ENCODE measurements around the gene PTPRT. TPM values are rescaled to one million over a fixed set of nuclear protein-coding genes. Genes with fewer than 3 reads are reported as not detected.

PTPRT gene
- total RNA-seq = not detected in 2 replicates

- no peak for DNase-seq (ENCODE audit: extremely low read depth, low read depth, low spot score)
Measured at GRCh38 chr20:43189554-43190331, at the start of gene PTPRT. Gene PTPRT, minus strand, starts transcription at chr20:43189906. Its CDS starts 173 bp downstream, at chr20:43189733.

GRCh38 chr20:43238833-43239232 is 49.1 kb upstream of the PTPRT start:
- DNase-seq (ENCODE audit: extremely low read depth, low read depth, low spot score) = no peak

- no peak for DNase-seq (ENCODE audit: extremely low read depth, low read depth, low spot score)
Measured at GRCh38 chr20:43238266-43238665, 48.6 kb upstream of the PTPRT start.

GRCh38 chr20:43237651-43238168 is 48.0 kb upstream of the PTPRT start:
- DNase-seq (ENCODE audit: extremely low read depth, low read depth, low spot score) = no peak

- no peak for DNase-seq (ENCODE audit: extremely low read depth, low read depth, low spot score)
Measured at GRCh38 chr20:43235998-43236397, 46.3 kb upstream of the PTPRT start.

DNA sequence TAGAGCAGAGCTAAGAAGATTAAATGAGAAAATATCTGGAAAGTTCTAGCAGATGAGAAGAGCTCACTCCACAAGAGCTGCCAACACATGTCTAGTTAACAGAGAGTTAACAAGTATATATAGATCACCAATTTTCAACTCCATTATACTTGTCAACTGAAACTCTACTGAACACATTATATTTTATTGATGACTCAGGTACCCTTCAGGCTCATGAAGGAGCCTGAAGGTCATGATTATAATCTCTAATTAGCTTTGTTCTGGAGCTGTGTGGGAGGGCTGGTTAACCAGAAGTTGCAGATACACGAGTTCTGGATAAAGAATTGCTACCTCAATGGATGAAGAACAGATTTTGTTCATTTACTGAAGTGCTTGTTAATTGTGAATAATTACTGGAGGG is 42.1 kb upstream of the PTPRT start:
- no peak for DNase-seq (ENCODE audit: extremely low read depth, low read depth, low spot score)

DNA sequence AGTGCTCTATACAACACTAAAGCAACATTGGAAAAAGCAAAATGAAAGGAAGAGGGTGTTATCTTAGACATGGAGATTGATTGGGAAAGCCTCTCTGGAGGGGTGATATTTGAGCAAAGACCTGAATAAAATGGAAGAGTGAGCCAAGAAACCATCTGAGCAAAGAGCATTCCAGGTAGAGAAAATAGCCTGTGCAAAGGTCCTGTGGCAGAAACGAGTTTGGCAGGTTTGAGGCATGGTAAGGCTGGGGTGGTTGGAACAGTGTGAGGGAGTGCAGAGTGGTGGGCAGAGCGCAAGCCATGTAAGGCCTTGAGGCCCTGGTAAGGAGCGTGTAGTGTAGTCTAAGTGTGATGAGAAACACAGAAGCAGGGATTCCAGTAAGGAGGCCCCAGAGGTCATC is 40.0 kb upstream of the PTPRT start:
- DNase-seq (ENCODE audit: extremely low read depth, low read depth, low spot score) = no peak

- DNase-seq (ENCODE audit: extremely low read depth, low read depth, low spot score) = no peak
Measured at GRCh38 chr20:43220612-43221011, 30.9 kb upstream of the PTPRT start.

DNA sequence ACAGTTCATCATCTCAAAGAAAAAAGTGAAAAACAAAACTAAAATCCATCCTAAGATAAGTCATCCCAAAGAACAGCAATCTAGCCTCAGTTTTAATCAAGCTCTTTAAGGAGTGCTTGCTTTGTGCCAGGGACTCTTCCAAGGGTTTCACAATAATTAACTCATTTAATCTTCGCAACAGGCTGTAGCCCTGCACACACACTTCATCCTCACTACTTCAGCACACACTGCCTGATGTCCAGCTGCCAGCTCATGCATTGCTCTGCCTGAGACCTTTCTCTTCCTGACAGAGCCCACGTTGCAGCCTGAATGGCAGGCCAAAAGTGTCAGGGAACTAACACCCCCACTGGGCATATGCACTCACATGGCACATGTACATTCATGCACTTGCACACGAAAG is 21.2 kb upstream of the PTPRT start:
- no peak for DNase-seq (ENCODE audit: extremely low read depth, low read depth, low spot score)

DNA sequence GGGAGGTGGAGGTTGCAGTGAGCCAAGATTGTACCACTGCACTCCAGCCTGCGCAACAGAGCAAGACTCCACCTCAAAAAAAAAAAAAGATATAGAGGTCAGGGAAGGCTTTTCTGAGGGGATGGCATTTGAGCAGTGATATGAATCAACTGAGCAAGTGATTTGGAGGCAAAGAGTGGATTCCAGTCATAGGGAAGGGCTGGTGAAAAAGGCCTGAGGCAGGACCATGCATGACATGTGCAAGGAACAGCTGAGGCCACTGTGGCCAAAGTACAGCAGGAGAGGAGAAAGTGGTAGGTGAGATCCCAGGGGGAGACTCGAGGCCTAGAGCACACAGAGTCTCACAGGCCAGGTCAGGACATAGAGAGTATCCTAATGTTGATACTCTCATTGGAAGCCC is 20.1 kb upstream of the PTPRT start:
- no peak for DNase-seq (ENCODE audit: extremely low read depth, low read depth, low spot score)

GRCh38 chr20:43205699-43206098 is 16.0 kb upstream of the PTPRT start:
- no peak for DNase-seq (ENCODE audit: extremely low read depth, low read depth, low spot score)

DNA sequence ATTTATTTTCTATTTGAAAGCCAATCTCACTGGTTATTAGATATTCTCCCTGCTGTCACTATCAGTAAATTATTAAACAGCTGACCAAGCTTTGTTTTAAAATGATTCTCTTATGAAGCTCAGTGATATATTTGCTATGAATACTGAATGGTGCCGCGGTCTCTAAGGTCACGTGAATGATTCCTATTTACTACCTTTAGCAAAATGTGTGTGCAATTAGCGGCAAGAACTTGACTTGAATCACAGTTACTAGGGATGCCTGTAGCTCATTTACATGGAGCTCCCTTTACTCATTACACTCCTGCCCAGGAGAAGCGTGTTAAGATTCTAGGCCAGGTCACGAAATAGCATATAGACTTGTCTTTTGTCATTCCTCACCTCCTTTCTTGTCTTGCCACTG is 12.4 kb upstream of the PTPRT start:
- DNase-seq (ENCODE audit: extremely low read depth, low read depth, low spot score) = no peak

DNA sequence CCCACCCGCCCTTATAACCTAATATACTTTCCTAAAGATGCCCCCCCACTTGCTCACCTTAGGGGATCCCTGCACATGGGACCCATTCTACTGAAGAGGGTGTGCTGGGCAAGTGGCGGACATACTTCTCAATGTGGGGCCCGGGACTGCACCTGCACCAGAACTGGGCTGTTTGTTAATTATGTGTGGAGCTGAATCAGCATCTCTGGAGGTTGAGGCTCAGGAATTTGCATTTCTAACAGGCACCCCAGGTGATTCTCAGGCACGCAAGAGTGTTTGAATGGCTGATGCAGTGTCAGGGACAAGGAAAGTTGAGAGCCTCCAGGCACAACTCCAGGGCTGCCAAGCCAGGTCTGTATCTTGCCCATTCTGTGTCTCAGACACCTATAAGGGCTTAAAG is 8.9 kb upstream of the PTPRT start:
- DNase-seq (ENCODE audit: extremely low read depth, low read depth, low spot score) = no peak

- DNase-seq (ENCODE audit: extremely low read depth, low read depth, low spot score) = no peak
Measured at GRCh38 chr20:43196243-43196642, 6.5 kb upstream of the PTPRT start.

DNA sequence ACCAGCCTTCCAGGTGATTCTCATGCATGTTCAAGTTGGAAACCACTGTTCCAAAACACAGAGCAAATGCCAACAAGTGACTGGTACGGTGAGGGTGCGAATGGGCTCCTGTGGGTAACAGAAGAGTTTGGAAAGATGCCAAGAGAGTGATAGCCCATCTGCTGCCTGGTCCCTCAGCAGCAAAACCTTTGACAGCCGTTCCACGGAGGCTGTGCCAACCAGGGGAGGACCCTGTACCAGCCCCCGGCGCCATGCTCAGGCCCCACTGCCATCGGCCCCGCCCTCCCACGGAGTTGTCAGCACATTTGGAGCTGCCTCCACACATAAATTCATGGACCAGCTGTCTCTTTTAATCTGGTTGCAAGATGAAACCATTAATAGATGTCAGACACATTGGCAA is 4.4 kb upstream of the PTPRT start:
- no peak for DNase-seq (ENCODE audit: extremely low read depth, low read depth, low spot score)

GRCh38 chr20:43193443-43193842 is 3.7 kb upstream of the PTPRT start:
- no peak for DNase-seq (ENCODE audit: extremely low read depth, low read depth, low spot score)

DNA sequence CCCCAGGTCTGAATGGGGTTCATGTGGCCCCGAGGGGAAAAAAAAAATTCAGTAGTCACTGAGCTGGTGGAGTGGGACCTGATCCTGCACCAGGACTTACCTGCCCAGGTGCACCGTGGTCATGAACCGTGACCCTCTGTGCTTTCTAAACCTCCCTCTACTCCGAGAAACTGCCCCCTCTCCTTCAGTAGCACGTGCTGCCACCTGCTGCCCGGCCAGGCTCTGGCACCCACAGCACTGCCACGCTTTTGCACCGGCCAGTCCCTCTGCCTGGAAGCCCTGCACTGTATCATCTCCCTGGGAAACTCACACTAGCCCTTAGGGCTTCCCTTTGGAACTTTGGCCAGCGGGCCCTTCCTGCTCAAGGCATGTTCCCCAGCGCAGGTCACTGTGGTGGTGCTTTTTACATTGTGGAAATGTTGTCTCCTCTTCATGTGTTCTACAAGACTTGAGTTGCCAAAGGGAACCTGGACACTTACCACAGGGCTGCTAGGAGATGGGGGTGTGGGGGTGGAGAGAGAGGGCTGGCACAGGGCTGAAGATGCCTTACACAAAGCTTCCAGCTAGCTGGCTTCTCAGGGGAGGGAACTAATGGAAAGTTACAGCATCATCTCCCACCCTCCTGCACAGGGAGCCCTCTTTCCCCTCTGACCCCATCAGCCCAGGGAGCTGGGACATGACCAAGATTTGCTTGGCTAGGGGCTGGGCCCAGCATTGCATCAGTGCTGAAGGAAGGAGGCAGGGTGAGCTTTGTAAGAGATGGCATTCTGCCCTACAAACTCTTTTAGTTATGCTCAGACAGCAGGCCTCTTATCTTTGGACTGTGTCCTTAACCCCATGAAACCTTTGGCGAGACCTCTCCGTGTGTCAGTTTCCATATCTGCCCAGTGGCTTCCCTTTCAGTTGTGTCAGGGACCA is 2.5 kb upstream of the PTPRT start:
- no peak for DNase-seq (ENCODE audit: extremely low read depth, low read depth, low spot score)

GRCh38 chr20:43191143-43191542 is 1.4 kb upstream of the PTPRT start:
- DNase-seq (ENCODE audit: extremely low read depth, low read depth, low spot score) = no peak

- DNase-seq (ENCODE audit: extremely low read depth, low read depth, low spot score) = no peak
Measured at GRCh38 chr20:43190332-43190953, 737 bp upstream of the PTPRT start.

DNA sequence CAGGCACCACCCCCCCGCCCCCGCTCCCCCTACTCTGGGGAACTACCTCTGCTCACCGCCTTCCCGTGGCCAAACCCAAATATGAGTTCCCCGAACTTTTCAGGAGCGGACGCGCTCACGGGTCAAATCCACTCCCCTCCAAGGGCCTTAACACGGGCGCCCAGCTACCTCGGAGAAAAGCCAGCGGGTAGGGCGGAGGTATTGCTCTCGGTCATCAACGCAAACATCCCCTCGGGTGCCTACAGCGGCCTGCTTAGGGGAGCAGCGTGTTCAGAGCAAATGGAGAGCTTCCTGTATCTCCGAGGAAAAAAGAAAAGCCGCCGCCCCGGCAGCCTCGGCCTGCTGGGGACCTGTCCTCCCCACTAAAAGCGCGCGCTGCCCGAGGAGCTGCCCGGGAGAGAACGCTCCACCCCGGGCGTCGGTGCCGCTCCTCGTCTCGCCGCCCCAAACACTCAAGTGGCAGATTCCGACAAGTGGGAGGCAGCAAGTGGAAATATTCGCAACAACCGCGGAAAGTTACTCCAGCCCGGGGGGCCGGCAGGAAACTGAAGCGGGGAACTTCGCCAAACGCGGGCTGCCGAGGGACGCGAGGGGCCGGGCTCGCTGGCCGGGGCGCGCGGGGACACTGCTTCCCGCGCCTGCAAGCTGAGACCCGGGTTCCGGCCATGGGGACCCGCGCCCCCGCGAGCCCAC is 699 bp downstream of the PTPRT start:
- no peak for DNase-seq (ENCODE audit: extremely low read depth, low read depth, low spot score)

GRCh38 chr20:43188234-43188653 is 1.5 kb downstream of the PTPRT start:
- DNase-seq (ENCODE audit: extremely low read depth, low read depth, low spot score) = no peak

Measured in glomerular endothelial cell (primary cell).